Astrocyte of the spinal cord (primary cell): Measurements from ENCODE around the gene CMSS1.

Experiments
- DNase-seq: peaks from one replicate; pipeline ENCODE4 v3.0.0; 2011; ENCODE audit warnings: low read depth, low spot score
- H3K4me3 ChIP-seq: 2 replicates; pipeline ENCODE4 v1.5.1; 2011; ENCODE audit warnings: low read depth, mild to moderate bottlenecking, low read length, moderate library complexity
- in situ Hi-C: cut with HindIII; loops from 2 replicates; pipeline ENCODE4 v1.10.0; 2017; ENCODE audit warnings: low sequenced_read_pairs
- TF ChIP-seq, protein P1 (sequence below): IDR thresholded peaks from 2 replicates; pipeline ENCODE4 v1.5.1; 2012; ENCODE audit warnings: low read depth, mild to moderate bottlenecking, low read length, inconsistent platforms

Gene CMSS1

DNA sequence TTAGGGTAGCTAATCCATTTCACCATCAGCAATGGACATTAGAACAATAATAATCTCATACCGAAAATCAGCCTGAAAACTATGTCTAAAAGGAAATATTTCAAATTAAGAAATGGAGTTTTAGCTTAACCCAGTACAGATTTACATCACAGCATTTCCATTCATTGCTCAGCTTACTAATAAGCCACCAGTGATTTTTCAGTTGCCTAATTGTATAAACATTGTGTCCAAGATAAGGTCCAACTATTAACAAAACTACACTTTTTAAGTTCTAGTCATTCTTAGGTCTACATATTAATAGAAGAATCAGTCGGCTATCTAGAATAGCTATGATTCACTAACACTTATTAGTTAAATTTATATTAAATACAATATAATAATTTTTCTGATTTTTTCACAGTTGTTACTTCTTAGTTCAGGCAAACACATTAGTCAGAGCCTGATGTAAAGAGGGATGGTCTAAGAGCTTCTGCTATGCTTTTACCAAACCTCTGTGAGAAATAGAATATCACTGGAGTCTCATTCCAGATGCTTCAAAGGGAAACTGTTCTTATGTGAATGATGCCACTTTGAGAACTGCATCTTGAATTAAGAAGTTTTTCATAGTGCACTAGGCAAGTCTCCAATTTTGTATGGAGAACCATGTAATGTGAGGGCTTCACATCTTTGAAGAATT, 74.1 kb downstream of the CMSS1 start:
- in situ Hi-C loops: no loop called here
- TF ChIP-seq, protein P1, sequence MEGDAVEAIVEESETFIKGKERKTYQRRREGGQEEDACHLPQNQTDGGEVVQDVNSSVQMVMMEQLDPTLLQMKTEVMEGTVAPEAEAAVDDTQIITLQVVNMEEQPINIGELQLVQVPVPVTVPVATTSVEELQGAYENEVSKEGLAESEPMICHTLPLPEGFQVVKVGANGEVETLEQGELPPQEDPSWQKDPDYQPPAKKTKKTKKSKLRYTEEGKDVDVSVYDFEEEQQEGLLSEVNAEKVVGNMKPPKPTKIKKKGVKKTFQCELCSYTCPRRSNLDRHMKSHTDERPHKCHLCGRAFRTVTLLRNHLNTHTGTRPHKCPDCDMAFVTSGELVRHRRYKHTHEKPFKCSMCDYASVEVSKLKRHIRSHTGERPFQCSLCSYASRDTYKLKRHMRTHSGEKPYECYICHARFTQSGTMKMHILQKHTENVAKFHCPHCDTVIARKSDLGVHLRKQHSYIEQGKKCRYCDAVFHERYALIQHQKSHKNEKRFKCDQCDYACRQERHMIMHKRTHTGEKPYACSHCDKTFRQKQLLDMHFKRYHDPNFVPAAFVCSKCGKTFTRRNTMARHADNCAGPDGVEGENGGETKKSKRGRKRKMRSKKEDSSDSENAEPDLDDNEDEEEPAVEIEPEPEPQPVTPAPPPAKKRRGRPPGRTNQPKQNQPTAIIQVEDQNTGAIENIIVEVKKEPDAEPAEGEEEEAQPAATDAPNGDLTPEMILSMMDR: no peak
- DNase-seq: no peak
- no peak overlapping the region for H3K4me3 ChIP-seq

DNA sequence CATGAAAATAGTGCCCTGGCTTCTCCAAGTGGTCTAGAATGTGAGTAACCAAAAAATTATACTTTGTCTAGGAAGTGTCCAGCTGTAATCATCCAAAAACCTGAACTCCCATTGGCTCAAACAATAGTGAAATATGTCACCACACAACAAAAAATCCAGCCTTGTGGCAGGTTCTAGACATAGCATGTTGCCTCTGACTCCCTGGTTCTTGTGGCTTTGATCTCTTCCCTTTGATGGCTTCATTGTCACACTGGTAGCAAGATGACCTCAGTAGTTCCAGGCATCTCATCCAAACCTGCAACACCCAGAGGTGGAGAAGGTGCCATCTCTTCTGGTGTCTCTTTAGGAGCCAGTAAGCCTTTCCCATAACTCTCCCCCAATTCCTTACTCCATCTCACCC, 74.7 kb downstream of the CMSS1 start:
- TF ChIP-seq, protein P1: no peak
- no peak overlapping the region for H3K4me3 ChIP-seq
- no peak for DNase-seq
- in situ Hi-C loops: no loop called here

DNA sequence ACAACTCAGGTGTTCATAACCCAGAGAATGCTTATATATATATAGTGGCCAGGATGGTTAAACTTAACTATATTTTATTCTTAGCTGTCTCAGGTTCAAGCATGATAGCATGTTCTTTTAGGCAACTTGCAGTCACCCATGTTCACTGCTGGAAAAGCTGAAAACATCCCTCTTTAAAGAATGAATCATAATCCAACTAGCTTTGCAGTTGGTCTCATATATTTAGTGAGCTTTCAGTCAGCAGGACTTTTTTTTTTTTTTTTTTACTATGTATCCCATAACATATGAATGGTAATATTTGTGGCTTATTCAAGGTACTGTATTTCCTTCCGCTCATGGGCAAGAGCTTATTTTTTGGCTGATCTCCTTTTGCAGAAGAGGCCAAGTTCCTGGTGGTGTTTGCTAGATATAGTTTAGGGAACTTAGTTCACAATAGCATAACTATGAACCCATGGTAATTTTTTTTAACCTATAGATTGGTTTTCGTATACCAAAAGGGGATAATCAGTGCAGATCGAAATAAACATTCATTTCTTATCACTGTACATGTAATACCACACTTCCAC, 77.6 kb downstream of the CMSS1 start:
- in situ Hi-C loops: no loop called here
- TF ChIP-seq, protein P1: no peak
- DNase-seq: no peak
- no peak overlapping the region for H3K4me3 ChIP-seq

DNA sequence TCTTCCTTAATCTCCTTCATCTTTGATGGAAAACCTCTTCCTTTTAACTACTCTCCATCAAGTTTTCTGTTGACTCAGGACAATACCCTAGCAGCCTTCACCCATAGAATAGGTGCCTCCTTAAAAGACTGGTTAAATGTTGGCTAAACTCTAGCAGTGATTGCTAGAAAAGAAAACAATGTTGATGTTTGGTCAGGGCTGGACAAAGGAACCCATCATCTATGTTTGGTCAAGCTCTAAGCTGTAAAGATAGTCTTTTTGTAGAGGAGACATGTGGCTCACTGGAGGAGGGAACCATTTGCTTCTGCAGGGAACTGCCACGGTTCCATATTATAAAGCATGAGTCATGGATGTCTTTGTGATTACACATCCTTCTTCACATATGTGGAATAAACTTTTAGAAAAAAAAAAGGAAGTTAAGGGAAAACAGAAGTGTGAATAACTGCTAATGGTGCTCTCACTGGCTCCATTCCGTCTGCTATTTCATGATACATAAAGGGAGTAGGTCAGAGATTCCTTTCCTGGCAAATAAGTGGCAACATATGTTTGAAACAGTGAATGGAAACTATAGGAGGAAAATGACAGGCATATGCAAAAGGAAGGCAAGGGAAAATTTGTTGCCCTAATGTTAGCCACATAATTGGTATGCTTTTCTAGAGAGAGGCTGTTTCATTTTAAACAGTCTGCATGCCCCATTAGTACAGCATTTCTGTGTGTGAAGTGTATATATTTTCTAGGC, 78.2 kb downstream of the CMSS1 start:
- no peak overlapping the region for H3K4me3 ChIP-seq
- TF ChIP-seq, protein P1: no peak
- in situ Hi-C loops: no loop called here
- DNase-seq: peak; percentile 91

DNA sequence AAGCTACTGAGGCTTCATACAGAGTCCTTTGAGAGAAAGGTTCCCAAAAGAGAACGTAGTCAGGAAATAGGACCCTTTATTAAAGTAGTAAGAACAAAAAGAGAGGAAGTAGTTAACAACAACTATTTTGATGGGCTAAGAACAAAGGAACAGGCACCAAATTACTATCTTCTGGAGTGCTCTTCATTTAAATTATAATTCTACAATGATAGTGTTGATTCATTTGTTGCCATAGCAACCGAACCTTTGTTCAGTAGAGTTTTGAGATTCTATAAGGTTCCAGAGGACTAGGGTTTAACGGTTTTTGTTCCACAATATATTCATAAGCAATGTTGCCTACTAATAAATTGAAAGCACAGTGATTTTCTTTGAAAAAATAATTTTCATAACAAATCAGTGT, 78.8 kb downstream of the CMSS1 start:
- TF ChIP-seq, protein P1: no peak
- DNase-seq: no peak
- in situ Hi-C loops: no loop called here
- H3K4me3 ChIP-seq: no peak overlapping the region

DNA sequence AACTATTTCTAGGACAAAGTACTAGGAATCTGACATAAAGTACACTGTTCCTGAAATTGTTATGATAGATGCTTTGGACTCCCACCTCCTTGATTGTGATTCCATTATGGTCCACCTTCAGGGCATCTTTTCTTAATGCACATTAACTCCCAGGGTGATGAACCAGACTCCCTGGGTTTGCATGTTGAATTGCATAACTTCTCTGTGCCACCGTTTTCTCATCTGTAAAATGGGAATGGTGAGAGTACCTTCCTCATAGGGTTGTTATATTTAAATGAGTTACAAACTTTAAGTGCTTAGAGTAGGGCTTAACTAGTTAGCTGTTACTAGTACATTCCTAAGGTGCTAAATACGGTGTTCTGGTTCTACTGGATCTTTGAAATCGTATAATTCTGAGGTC, 81.9 kb downstream of the CMSS1 start:
- no peak overlapping the region for H3K4me3 ChIP-seq
- DNase-seq: no peak
- TF ChIP-seq, protein P1: no peak
- in situ Hi-C loops: no loop called here
